ENCODE data around the gene POU6F2. TPM values are rescaled to one million over a fixed set of nuclear protein-coding genes. Genes with fewer than 3 reads are reported as not detected.

POU6F2 gene
- total and polyA plus RNA-seq, 9 of the 15 experiments (the other 6 are each of a cell fraction or from before 2014, with no cell fraction given), result 0.29 to 1.5 (median 0.96) TPM

- H3K4me1 ChIP-seq (replicated peaks in 1 of 2; ENCODE audit: control insufficient read depth in 2 of 2, insufficient read depth in 2 of 2, low read length in 2 of 2), result no peaks in the 10 kb centered on the region
- intact Hi-C loops (cut with micrococcal nuclease), result no loop called here
- no peaks in the 10 kb centered on the region for H3K36me3 ChIP-seq (ENCODE audit: control insufficient read depth, insufficient read depth, low read length)
- no peak overlapping the region for H3K4me3 ChIP-seq
- CTCF ChIA-PET (ENCODE audit: low intra/inter-chr PET ratio), result no interaction called here
- H3K9ac ChIP-seq (ENCODE audit: insufficient read depth in 1 of 2, low read depth in 2 of 2, low read length in 2 of 2), result no peak overlapping the region
- ATAC-seq (no peak), DNase-seq (ENCODE audit: extremely low read depth in 1 of 4, low spot score in 3 of 4) (no peak), FAIRE-seq (no peak)
- H3K27ac ChIP-seq (ENCODE audit: extremely low read depth, low read depth, low read length), result no peak overlapping the region
- no peaks in the 10 kb centered on the region for H3K79me2 ChIP-seq (ENCODE audit: control insufficient read depth, insufficient read depth, low read length)
- BruUV-seq (replicated peaks), result no TSS peak
- no peak overlapping the region for H3K4me2 ChIP-seq (ENCODE audit: insufficient read depth, low read length)
- POLR2A ChIA-PET, result interaction anchor here (0.6 to 1.5 kb wide), 3 partner anchors 11 to 927 kb away, joined by 3 to 4 read pairs (median 3); no protein-coding TSS in a partner anchor
- no peaks in the 10 kb centered on the region for H3K9me1 ChIP-seq (ENCODE audit: control insufficient read depth, insufficient read depth, low read length)
- in situ Hi-C loops (cut with MboI), result no loop called here
- H4K20me1 ChIP-seq (replicated peaks; ENCODE audit: control insufficient read depth, insufficient read depth, low read length), result no peaks in the 10 kb centered on the region
- peaks cover 17 to 18% of the 10 kb centered on the region in 2 experiments; a peak in 3 of 5 replicates for H3K27me3 ChIP-seq (ENCODE audit: control insufficient read depth in 2 of 2, insufficient read depth in 2 of 2, low read length in 2 of 2)
- no peak overlapping the region for H2AFZ ChIP-seq (ENCODE audit: low read depth, low read length)
- H3K9me3 ChIP-seq (replicated peaks; ENCODE audit: control insufficient read depth, insufficient read depth, low read depth, low read length), result no peaks in the 10 kb centered on the region
- no peak for TF ChIP-seq HSF4 (CRISPR knock-in tag; IDR thresholded peaks at IDR 0.05; ENCODE audit: borderline replicate concordance)
- no peak for TF ChIP-seq CHD1 (IDR thresholded peaks at IDR 0.05; ENCODE audit: low read length)
- no peak for TF ChIP-seq ID3 (CRISPR knock-in tag; IDR thresholded peaks at IDR 0.05)
- TF ChIP-seq ID3 (tag; IDR thresholded peaks at IDR 0.05), result no peak
- no peak for TF ChIP-seq SMAD4 (CRISPR knock-in tag; conservative IDR thresholded peaks at IDR 0.05)
- no peak for TF ChIP-seq RCOR1 (IDR thresholded peaks at IDR 0.05; ENCODE audit: borderline replicate concordance in 1 of 2, low read depth in 2 of 2, low read length in 2 of 2)
- TF ChIP-seq FOXK2 (conservative IDR thresholded peaks at IDR 0.05 in 1 of 2, IDR thresholded peaks at IDR 0.05 in 1 of 2; ENCODE audit: low read depth in 2 of 2), result no peak
- TF ChIP-seq MLLT1 (IDR thresholded peaks at IDR 0.05), result no peak
- no peak for TF ChIP-seq ZNF444 (CRISPR knock-in tag; IDR thresholded peaks at IDR 0.05)
- no peak for TF ChIP-seq DIDO1 (tag; IDR thresholded peaks at IDR 0.05; ENCODE audit: low read depth)
- TF ChIP-seq LARP7 (IDR thresholded peaks at IDR 0.05), result no peak
- TF ChIP-seq SREBF2 (CRISPR knock-in tag; IDR thresholded peaks at IDR 0.05), result no peak
- TF ChIP-seq TAF15 (IDR thresholded peaks at IDR 0.05; ENCODE audit: low read depth, low read length), result no peak
- no peak for TF ChIP-seq ZNF280B (CRISPR knock-in tag; IDR thresholded peaks at IDR 0.05)
- no peak for TF ChIP-seq ZBTB43 (CRISPR knock-in tag; IDR thresholded peaks at IDR 0.05)
Measured at GRCh38 chr7:39295796-39296195, 318.1 kb downstream of the POU6F2 start.
